GM18526 (cell line): Measurements from ENCODE around the gene LTBP1.

ENCODE experiments used
- POLR2A ChIP-seq: IDR thresholded peaks from 3 replicates; pipeline ENCODE4 v1.6.1; 2011; ENCODE audit not compliant: insufficient read length; ENCODE audit errors: extremely low read depth

Gene LTBP1

GRCh38 chr2:32946314-32947075 lies at the start of gene LTBP1:
Gene LTBP1, plus strand, starts transcription at chr2:32946953. Its CDS starts 372 bp downstream, at chr2:32947325.
- no peak for TF ChIP-seq POLR2A

GRCh38 chr2:32900246-32900973 lies 46.3 kb upstream of the LTBP1 start:
- no peak for TF ChIP-seq POLR2A

- TF ChIP-seq POLR2A: no peak
These were observed 45.4 kb upstream of the LTBP1 start for GRCh38 chr2:32901313-32901712.

- no peak for TF ChIP-seq POLR2A
These were observed 44.6 kb upstream of the LTBP1 start for GRCh38 chr2:32902174-32902573.

GRCh38 chr2:32902986-32903385 lies 43.8 kb upstream of the LTBP1 start:
- TF ChIP-seq POLR2A: no peak

GRCh38 chr2:32904074-32904473 lies 42.7 kb upstream of the LTBP1 start:
- no peak for TF ChIP-seq POLR2A

- TF ChIP-seq POLR2A: no peak
These were observed 42.0 kb upstream of the LTBP1 start for GRCh38 chr2:32904751-32905150.

GRCh38 chr2:32905270-32905669 lies 41.5 kb upstream of the LTBP1 start:
- TF ChIP-seq POLR2A: no peak

- no peak for TF ChIP-seq POLR2A
These were observed 35.7 kb upstream of the LTBP1 start for GRCh38 chr2:32910883-32911598.

- no peak for TF ChIP-seq POLR2A
These were observed 31.1 kb upstream of the LTBP1 start for GRCh38 chr2:32915694-32916093.

GRCh38 chr2:32918774-32919173 lies 28.0 kb upstream of the LTBP1 start:
- TF ChIP-seq POLR2A: no peak

GRCh38 chr2:32922501-32922900 lies 24.3 kb upstream of the LTBP1 start:
- TF ChIP-seq POLR2A: no peak

- TF ChIP-seq POLR2A: no peak
These were observed 23.6 kb upstream of the LTBP1 start for GRCh38 chr2:32923109-32923508.

GRCh38 chr2:32925283-32925815 lies 21.4 kb upstream of the LTBP1 start:
- no peak for TF ChIP-seq POLR2A

GRCh38 chr2:32925976-32926707 lies 20.6 kb upstream of the LTBP1 start:
- TF ChIP-seq POLR2A: no peak

GRCh38 chr2:32926708-32927084 lies 20.1 kb upstream of the LTBP1 start:
- TF ChIP-seq POLR2A: no peak

GRCh38 chr2:32930436-32930835 lies 16.3 kb upstream of the LTBP1 start:
- TF ChIP-seq POLR2A: no peak
